HTERT RPE-1 (cell line): ENCODE data around the gene DDX51.

Experiments
- in situ Hi-C: fragments of 300-500 bp; cut with MboI; formaldehyde crosslinking; loops from 4 replicates; pipeline ENCODE4 v1.14.3; 2020; ENCODE audit warnings: low sequenced_read_pairs

DDX51 gene

GRCh38 chr12:132179431-132180362 lies 35.6 kb upstream of the DDX51 start:
- in situ Hi-C loops = no loop called here

DNA sequence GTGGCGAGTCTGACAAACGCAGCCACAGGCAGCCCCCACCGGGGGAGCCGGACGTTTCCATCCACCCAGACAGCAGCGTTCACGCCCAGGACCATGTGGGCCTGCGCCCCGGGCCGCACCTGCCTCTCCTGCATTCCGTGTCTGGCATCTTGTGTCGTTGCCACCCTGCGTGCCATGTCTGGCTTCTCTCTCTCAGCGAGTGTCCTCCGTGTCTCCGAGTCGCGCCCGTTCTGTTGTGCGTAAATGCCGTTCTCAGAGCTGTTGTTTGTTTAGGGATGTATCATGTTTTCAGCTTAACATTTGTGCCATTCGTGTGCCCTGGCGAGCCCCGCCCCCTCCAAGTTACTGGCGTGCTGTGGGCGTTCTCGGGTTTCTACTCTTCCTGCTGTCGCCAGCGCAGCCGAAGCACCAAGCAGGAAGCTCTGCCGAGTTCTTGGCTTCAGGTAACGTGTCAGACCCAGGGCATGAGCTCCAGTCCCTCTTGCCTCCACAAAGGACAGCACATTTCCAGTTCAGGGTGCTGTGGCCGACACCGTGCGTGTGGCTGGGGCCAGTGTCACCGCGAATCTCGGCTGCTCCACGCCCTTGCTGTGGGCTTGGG lies 34.8 kb upstream of the DDX51 start:
- in situ Hi-C loops = no loop called here

DNA sequence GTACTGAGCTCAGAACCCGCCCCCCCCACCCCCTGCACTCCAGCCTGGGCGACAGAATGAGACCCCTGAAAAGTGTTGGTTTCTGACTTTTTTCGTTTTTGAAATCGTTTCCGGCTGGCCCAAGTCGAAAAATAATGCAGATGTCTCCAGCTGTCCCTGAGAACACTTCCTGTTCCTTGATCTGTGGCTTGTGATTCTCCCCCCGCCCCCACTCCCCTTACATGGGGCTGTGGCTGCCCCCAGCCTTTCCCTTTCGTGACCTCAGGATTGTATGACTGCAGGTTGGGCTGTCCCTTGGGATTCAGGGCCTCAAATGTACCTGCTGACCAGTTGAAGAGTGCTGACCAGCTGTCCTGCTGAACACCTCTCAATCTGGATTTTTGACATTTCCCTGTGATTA lies 34.2 kb upstream of the DDX51 start:
- in situ Hi-C loops = no loop called here

DNA sequence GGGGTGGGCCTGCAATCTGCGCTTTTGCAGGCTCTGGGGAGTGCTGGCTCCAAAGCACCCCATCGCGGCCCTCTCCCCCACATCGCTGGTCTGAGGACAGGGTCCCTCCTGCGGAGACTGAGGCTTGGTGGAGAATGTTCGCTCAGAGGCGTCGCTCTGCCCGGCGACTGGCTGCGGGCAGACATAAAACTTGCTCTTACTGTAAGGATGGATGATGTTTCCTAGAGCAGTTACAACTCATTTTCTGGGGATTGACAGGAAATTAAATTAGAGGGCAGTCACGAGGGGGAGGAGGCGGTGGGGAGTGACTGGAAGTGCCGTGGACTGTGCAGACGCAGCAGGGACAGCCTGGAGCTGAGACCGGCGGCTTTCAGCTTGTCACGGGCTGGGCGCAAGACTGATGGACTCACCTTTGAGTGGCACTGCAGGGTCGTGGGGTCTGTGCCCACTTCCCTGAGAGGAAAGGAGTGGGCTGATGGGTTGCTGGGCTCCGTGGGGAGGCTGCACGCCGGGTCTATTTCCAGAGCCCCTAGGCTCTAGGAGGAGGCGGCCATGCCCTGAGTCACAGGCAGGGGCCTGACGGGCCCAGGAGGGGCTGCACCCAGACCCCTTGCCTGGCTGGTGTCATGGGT lies 32.9 kb upstream of the DDX51 start:
- in situ Hi-C loops = no loop called here

DNA sequence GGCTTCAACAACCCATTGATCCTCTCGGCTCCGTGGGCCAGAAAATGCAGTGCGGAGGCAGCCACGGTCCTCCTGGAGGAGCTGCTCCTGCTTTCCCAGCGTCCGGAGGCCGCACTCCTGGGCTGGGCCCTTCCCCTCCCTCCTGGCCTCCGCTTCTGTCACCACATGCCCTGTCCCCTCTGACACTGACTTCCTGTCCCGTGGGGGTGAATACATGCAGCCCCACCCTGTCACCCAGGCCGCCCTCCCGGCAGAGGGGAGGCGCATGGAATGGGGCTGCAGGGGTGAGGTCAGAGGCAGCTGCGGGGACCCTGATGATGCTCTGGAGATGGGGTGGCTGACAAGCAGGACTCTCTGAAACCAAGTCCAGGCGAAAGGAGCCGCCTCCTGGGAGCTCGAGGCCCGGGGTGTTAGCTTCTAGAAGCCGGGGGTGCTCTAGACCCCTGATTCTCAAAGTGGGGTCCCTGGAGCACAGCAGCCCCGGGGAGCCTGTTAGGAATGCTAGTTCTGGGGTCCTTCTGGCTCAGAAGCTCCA lies 32.3 kb upstream of the DDX51 start:
- in situ Hi-C loops = no loop called here

GRCh38 chr12:132175496-132176384 lies 31.6 kb upstream of the DDX51 start:
- in situ Hi-C loops = no loop called here

DNA sequence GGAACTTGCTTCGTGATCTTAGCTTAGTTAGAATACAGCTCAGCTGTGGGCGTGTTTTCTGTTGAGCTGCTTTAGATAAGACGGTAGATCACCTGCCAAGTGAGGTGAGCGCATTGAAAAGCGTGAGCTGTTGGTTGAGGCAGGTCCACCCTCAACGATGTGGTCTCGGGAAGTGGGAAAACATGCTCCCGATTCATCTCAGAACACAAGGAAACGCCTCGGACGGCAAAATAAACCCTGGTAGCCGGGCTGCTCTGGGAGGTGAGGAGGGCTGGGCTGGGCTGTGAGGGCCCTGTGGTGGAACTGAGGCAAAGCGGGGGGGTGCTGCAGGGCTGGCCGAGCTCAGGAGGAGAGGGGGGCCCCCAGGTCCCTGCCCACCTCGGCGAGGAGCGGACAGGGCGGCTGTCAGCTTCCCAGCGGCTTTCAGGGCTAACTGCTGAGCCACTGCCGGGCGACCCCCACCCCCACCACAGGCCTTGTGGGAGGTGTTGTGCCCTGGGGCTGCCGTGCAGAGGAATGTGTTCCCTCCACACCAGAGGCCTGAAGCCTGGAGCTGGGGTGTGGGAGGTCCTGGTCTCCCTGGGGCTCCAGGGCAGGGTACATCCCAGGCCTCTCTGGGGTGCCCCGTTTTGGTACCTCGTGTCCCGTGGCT lies 30.8 kb upstream of the DDX51 start:
- in situ Hi-C loops = no loop called here

- in situ Hi-C loops = no loop called here
These were observed 30.1 kb upstream of the DDX51 start for GRCh38 chr12:132174015-132174838.

DNA sequence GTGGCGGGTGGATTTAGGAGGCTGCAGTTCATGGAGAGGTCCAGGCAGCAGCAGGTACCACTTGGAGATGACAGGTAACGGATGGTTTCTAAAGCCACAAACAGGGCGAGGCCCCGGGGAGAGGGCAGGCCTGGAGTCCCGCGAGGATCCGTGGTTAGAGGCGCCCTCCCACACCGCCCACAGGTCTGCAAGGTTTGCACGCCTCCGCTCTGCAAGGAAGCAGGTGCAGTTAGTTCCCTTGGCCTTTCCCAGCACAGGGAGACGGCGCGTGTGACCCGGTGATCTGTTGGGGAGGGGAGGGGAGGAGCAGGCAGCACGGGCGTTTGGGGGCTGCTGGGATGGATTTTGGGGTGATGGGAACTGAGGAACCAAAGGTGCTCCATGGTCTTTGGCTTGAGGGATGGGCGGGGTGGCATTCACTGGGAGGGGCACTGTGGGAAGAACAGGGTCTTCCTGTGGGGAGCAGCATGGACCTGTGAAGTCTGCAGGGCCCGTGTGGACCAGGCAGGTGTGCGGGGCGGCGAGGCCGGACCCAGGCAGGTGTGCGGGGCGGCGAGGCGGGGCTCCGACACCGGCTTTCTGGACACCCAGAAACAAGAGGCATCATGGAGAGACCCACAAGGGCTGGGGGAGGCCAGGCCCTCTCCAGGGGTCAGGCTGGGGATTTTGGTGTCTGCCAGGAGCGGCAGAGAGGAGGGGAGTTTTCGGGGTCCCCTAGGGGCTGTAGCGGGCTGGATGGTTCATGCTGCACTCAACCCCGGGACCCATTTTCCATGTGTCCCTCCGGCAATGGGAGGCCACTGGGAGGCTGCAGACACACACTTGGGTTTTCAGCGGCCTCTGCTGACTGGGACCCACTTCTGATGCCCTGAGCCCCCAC lies 29.3 kb upstream of the DDX51 start:
- in situ Hi-C loops = no loop called here

GRCh38 chr12:132172619-132173018 lies 28.5 kb upstream of the DDX51 start:
- in situ Hi-C loops = no loop called here

GRCh38 chr12:132171968-132172521 lies 27.9 kb upstream of the DDX51 start:
- in situ Hi-C loops = no loop called here

DNA sequence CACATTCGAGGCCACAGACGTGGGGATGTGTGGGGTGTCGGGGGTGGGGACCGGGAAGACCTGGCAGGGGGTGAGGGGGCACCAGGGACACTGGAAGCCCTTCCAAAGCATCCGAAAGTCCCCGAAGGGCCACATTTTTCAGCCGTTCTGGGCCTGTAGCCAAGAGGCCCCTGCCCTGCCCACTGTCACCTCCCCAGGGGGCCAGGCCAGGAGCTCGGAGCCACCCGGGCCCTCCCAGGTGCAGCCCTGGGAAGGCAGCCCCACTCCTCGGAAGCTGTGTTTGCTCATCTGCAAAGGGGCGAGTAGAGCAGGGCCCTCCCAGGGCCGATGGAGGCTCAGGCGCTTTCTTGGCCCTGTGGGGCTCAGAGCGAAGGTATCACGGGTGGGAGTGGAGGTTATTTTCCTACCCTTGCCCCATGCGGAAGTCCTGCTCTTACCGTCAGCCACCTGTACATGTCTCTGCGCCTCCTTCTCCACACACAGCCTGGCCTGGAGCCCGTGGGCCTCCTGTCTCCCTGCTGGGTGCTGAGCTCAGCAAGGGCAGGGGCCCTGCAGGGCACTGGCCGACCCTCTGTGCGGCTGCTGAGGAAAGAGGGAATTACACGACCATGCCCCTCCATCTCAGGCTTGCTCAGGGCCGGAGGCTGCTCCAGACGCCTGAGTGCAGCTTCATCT lies 27.3 kb upstream of the DDX51 start:
- in situ Hi-C loops = no loop called here

GRCh38 chr12:132170637-132171292 lies 26.6 kb upstream of the DDX51 start:
- in situ Hi-C loops = no loop called here

DNA sequence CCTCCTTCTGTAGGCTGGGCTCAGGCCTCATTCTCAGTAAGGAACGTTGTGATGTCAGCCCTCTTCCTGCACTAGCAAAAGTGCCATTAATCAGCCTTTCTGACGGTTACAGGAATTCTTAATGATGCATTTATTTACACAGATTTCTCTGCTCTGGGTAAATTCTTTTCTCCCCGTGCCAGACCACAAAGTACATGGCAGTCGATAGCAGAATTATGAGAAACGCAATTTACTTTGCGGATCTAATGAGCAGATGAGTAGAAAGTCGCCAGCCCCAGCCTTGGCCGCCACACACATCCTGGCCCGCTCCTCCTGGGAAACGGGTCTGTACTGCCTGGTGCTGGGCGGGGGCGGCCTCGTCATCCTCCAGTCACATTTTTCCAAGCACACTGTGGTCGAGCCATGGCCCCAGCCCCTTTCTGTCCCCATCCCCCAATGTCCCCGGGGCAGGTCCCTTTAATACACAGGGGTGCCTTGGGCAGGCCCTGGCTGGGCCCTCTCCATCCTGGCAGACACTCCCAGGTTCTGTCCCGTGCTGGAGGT lies 26.0 kb upstream of the DDX51 start:
- in situ Hi-C loops = no loop called here

DNA sequence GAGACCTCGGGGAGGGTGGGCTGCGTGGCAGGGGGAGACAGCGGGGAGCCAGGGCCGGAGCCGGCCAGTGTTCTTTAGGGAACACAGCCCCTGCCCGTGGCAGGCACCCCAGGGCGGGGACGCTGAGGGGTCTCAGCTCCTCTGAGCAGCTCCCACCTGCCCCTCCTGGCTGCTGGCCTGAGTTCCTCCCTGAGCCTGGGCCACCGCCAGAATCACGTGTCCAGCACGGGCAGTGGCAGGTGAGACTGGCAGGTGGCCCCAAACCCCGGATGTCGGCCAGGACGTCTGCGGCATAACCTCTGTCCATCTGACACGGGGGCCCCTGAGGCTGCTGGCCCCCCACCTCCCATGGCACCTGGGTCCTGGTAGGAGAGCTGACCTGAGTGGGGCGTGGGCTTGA lies 25.3 kb upstream of the DDX51 start:
- in situ Hi-C loops = no loop called here

DNA sequence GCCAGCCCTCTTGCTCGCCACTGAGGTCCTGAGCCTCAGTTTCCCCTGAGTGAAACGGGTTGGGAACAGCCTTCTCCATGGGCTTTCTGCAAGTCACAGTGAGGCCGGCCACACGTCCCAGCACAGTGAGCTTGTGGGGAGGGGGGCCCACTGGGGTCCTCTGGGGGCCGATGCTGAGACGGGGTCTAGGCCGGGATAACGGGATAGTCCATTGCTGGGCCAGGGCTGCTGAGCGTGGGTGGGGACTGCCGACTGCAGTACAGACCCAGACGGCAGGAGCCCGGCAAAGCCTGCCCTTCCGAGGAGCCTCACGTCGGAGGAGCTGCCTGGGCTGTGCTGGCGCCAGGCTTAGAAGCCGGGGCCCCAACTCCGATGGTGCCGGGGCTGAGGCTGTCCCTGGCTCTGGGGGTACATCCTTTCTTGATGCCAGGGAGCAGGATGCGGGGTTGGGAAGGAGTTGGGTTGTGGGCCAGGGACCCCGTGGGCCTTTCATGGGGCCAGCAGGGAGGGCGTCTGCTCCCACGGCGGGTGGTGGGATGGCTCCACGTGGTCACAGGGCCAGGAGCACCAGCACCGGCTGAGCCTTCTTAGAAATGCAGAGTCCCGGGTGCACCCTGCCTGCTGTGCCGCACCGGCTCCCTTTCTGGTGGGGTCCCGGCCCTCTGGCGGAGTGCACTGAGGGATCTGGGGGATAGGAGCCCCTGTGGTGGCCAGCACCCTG lies 24.4 kb upstream of the DDX51 start:
- in situ Hi-C loops = no loop called here
